Stimulated activated CD8-positive, alpha-beta memory T cell treated with anti-CD3 and anti-CD28 coated beads, Interleukin-4, amount 100 ng/mL, for 4 hours (primary cell): Measurements from ENCODE around the gene NHERF1.

Source experiments
- DNase-seq, 2 donors: peaks; one replicate each; pipeline ENCODE4 v3.0.0-alpha.2; 2020; ENCODE audit warnings: low read depth in 2 of 2, low spot score in 1 of 2

The NHERF1 gene

GRCh38 chr17:74749279-74750038, 1.0 kb downstream of the NHERF1 start:
- DNase-seq: no peak

- DNase-seq: no peak
Measured at GRCh38 chr17:74750039-74750326, 1.6 kb downstream of the NHERF1 start.

GRCh38 chr17:74750327-74751069, 2.1 kb downstream of the NHERF1 start:
- DNase-seq: no peak

GRCh38 chr17:74752415-74752814, 4.0 kb downstream of the NHERF1 start:
- no peak for DNase-seq

GRCh38 chr17:74752822-74753401, 4.5 kb downstream of the NHERF1 start:
- no peak for DNase-seq

GRCh38 chr17:74754832-74755231, 6.4 kb downstream of the NHERF1 start:
- DNase-seq: no peak

- DNase-seq: no peak
Measured at GRCh38 chr17:74755533-74755932, 7.1 kb downstream of the NHERF1 start.

- no peak for DNase-seq
Measured at GRCh38 chr17:74756891-74757290, 8.5 kb downstream of the NHERF1 start.

- no peak for DNase-seq
Measured at GRCh38 chr17:74757502-74757901, 9.1 kb downstream of the NHERF1 start.

GRCh38 chr17:74757931-74758847, 9.8 kb downstream of the NHERF1 start:
- no peak for DNase-seq

GRCh38 chr17:74758848-74759168, 10.4 kb downstream of the NHERF1 start:
- no peak for DNase-seq

- no peak for DNase-seq
Measured at GRCh38 chr17:74759243-74759801, 10.9 kb downstream of the NHERF1 start.

GRCh38 chr17:74759941-74760340, 11.5 kb downstream of the NHERF1 start:
- no peak for DNase-seq

- DNase-seq: no peak
Measured at GRCh38 chr17:74760404-74761105, 12.1 kb downstream of the NHERF1 start.

GRCh38 chr17:74761419-74761818, 13.0 kb downstream of the NHERF1 start:
- no peak for DNase-seq

- DNase-seq: no peak
Measured at GRCh38 chr17:74761931-74762330, 13.5 kb downstream of the NHERF1 start.

- no peak for DNase-seq
Measured at GRCh38 chr17:74763565-74764387, 15.3 kb downstream of the NHERF1 start.

GRCh38 chr17:74764751-74765286, 16.4 kb downstream of the NHERF1 start:
- no peak for DNase-seq

GRCh38 chr17:74766413-74766812, 18.0 kb downstream of the NHERF1 start:
- no peak for DNase-seq
